ENCODE measurements around the gene NCKAP5.

Gene NCKAP5

GRCh38 chr2:132881546-132881945, 686.7 kb downstream of the NCKAP5 start:
- TF ChIP-seq, protein P1, sequence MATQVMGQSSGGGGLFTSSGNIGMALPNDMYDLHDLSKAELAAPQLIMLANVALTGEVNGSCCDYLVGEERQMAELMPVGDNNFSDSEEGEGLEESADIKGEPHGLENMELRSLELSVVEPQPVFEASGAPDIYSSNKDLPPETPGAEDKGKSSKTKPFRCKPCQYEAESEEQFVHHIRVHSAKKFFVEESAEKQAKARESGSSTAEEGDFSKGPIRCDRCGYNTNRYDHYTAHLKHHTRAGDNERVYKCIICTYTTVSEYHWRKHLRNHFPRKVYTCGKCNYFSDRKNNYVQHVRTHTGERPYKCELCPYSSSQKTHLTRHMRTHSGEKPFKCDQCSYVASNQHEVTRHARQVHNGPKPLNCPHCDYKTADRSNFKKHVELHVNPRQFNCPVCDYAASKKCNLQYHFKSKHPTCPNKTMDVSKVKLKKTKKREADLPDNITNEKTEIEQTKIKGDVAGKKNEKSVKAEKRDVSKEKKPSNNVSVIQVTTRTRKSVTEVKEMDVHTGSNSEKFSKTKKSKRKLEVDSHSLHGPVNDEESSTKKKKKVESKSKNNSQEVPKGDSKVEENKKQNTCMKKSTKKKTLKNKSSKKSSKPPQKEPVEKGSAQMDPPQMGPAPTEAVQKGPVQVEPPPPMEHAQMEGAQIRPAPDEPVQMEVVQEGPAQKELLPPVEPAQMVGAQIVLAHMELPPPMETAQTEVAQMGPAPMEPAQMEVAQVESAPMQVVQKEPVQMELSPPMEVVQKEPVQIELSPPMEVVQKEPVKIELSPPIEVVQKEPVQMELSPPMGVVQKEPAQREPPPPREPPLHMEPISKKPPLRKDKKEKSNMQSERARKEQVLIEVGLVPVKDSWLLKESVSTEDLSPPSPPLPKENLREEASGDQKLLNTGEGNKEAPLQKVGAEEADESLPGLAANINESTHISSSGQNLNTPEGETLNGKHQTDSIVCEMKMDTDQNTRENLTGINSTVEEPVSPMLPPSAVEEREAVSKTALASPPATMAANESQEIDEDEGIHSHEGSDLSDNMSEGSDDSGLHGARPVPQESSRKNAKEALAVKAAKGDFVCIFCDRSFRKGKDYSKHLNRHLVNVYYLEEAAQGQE (IDR thresholded peaks at IDR 0.05; ENCODE audit: low read depth) = no peak
- TF ChIP-seq EP300 (IDR thresholded peaks at IDR 0.05; ENCODE audit: borderline replicate concordance) = no peak

GRCh38 chr2:132877923-132878322, 690.3 kb downstream of the NCKAP5 start:
- TF ChIP-seq, protein P2, sequence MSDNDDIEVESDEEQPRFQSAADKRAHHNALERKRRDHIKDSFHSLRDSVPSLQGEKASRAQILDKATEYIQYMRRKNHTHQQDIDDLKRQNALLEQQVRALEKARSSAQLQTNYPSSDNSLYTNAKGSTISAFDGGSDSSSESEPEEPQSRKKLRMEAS (IDR thresholded peaks at IDR 0.05) = no peak
- no peak for TF ChIP-seq FOXM1 (IDR thresholded peaks at IDR 0.05; ENCODE audit: borderline replicate concordance, low read depth)
- no peak for TF ChIP-seq RAD21 (IDR thresholded peaks at IDR 0.05; ENCODE audit: low read depth)
- TF ChIP-seq TCF12 (IDR thresholded peaks at IDR 0.05; ENCODE audit: low read depth) = no peak
- no peak for TF ChIP-seq CEBPB (IDR thresholded peaks at IDR 0.05)
- no peak for TF ChIP-seq ZBTB7A (IDR thresholded peaks at IDR 0.05; ENCODE audit: low read depth)
- TF ChIP-seq YY1 (IDR thresholded peaks at IDR 0.05; ENCODE audit: low read depth) = no peak
- TF ChIP-seq TAF1 (IDR thresholded peaks at IDR 0.05; ENCODE audit: low read depth) = no peak
- TF ChIP-seq, protein P1 (IDR thresholded peaks at IDR 0.05; ENCODE audit: low read depth) = no peak
- TF ChIP-seq EP300 (IDR thresholded peaks at IDR 0.05; ENCODE audit: borderline replicate concordance) = no peak
- TF ChIP-seq NFIC (IDR thresholded peaks at IDR 0.05) = no peak

GRCh38 chr2:132876745-132877391, 691.4 kb downstream of the NCKAP5 start:
- TF ChIP-seq CREB1 (IDR thresholded peaks at IDR 0.05; ENCODE audit: low read depth) = no peak
- TF ChIP-seq, protein P2 (IDR thresholded peaks at IDR 0.05) = no peak
- no peak for TF ChIP-seq TCF12 (IDR thresholded peaks at IDR 0.05; ENCODE audit: low read depth)
- TF ChIP-seq FOXM1 (IDR thresholded peaks at IDR 0.05; ENCODE audit: borderline replicate concordance, low read depth) = no peak
- TF ChIP-seq EGR1 (IDR thresholded peaks at IDR 0.05) = no peak
- TF ChIP-seq CEBPB (IDR thresholded peaks at IDR 0.05) = no peak
- no peak for TF ChIP-seq TAF1 (IDR thresholded peaks at IDR 0.05; ENCODE audit: low read depth)
- TF ChIP-seq YY1 (IDR thresholded peaks at IDR 0.05; ENCODE audit: low read depth) = no peak
- TF ChIP-seq NFIC (IDR thresholded peaks at IDR 0.05) = no peak
- TF ChIP-seq, protein P1 (IDR thresholded peaks at IDR 0.05; ENCODE audit: low read depth) = no peak
- TF ChIP-seq, protein P3, sequence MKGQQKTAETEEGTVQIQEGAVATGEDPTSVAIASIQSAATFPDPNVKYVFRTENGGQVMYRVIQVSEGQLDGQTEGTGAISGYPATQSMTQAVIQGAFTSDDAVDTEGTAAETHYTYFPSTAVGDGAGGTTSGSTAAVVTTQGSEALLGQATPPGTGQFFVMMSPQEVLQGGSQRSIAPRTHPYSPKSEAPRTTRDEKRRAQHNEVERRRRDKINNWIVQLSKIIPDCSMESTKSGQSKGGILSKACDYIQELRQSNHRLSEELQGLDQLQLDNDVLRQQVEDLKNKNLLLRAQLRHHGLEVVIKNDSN (IDR thresholded peaks at IDR 0.05) = no peak
- TF ChIP-seq EP300 (IDR thresholded peaks at IDR 0.05; ENCODE audit: borderline replicate concordance) = no peak

GRCh38 chr2:132875193-132875592, 693.1 kb downstream of the NCKAP5 start:
- TF ChIP-seq EP300 (IDR thresholded peaks at IDR 0.05; ENCODE audit: borderline replicate concordance) = no peak
- TF ChIP-seq FOXM1 (IDR thresholded peaks at IDR 0.05; ENCODE audit: borderline replicate concordance, low read depth) = no peak
- TF ChIP-seq, protein P3 (IDR thresholded peaks at IDR 0.05) = no peak
- TF ChIP-seq, protein P2 (IDR thresholded peaks at IDR 0.05) = no peak
- no peak for TF ChIP-seq ZBTB7A (IDR thresholded peaks at IDR 0.05; ENCODE audit: low read depth)
- TF ChIP-seq TAF1 (IDR thresholded peaks at IDR 0.05; ENCODE audit: low read depth) = no peak
- TF ChIP-seq CEBPB (IDR thresholded peaks at IDR 0.05) = no peak
- TF ChIP-seq, protein P1 (IDR thresholded peaks at IDR 0.05; ENCODE audit: low read depth) = no peak
- TF ChIP-seq EGR1 (IDR thresholded peaks at IDR 0.05) = no peak
